HFFc6 (cell line): Measurements from ENCODE around the gene LIN37. TPM values are rescaled to one million over a fixed set of nuclear protein-coding genes. Genes with fewer than 3 reads are reported as not detected.

Experiments used
- DNase-seq: peaks from one replicate; pipeline ENCODE4 v3.0.0-alpha.2; 2018
- H3K27ac Mint-ChIP-seq: 2 replicates; pipeline ENCODE4 v1.8.0; 2020; ENCODE audit warnings: mild to moderate bottlenecking, mixed read lengths
- H3K27me3 Mint-ChIP-seq: 2 replicates; pipeline ENCODE4 v1.8.0; 2021; ENCODE audit warnings: mild to moderate bottlenecking, moderate library complexity, mixed read lengths; ENCODE audit not compliant: insufficient read depth
- H3K36me3 Mint-ChIP-seq: 2 replicates; pipeline ENCODE4 v1.8.0; 2021; ENCODE audit warnings: low read depth, mixed read lengths
- H3K4me1 Mint-ChIP-seq: 2 replicates; pipeline ENCODE4 v1.8.0; 2020; ENCODE audit warnings: low read depth, mixed read lengths
- H3K4me3 Mint-ChIP-seq: 2 replicates; pipeline ENCODE4 v1.8.0; 2020; ENCODE audit warnings: mild to moderate bottlenecking, moderate library complexity, mixed read lengths
- H3K9me3 Mint-ChIP-seq: 2 replicates; pipeline ENCODE4 v1.8.0; 2020; ENCODE audit warnings: mild to moderate bottlenecking, mixed read lengths
- CTCF ChIP-seq: fragments of 200-600 bp; sonication (generic); IDR thresholded peaks from 2 replicates; pipeline ENCODE4 v1.5.0; 2021; ENCODE audit warnings: antibody characterized with exemption, mild to moderate bottlenecking
- total RNA-seq, 6 experiments: library from RNA; stranded (reverse); fragmentation: NEBNext Ultra II Directional; extraction: Animal tissue kit (Norgen Biotek cat#: 25700); gene quantifications; 2 replicates in 1 of 6; 3 replicates in 5 of 6; pipeline ENCODE4 v1.2.3, GENCODE V29; 2021

The LIN37 gene
- total RNA-seq, 6 experiments from 2014 or later, result 6.0 to 9.9 (median 8.7) TPM

GRCh38 chr19:35729763-35730162 lies 18.6 kb upstream of the LIN37 start:
- Mint-ChIP-seq H3K4me3 (no peak overlapping the region), H3K36me3 (peaks cover 12% of the 10 kb centered on the region), H3K9me3 (no peaks in the 10 kb centered on the region), H3K27ac (no peak overlapping the region), H3K4me1 (no peaks in the 10 kb centered on the region), H3K27me3 (peaks cover 6% of the 10 kb centered on the region)
- no peak for TF ChIP-seq CTCF
- DNase-seq, result no peak

- H3K27me3 Mint-ChIP-seq, result peaks cover 6% of the 10 kb centered on the region
- no peak for DNase-seq
- H3K36me3 Mint-ChIP-seq, result peaks cover 12% of the 10 kb centered on the region
- H3K4me3 Mint-ChIP-seq, result no peak overlapping the region
- TF ChIP-seq CTCF, result no peak
- H3K9me3 Mint-ChIP-seq, result no peaks in the 10 kb centered on the region
- H3K27ac Mint-ChIP-seq, result no peak overlapping the region
- H3K4me1 Mint-ChIP-seq, result no peaks in the 10 kb centered on the region
Observed at GRCh38 chr19:35730326-35730725, 18.1 kb upstream of the LIN37 start.

GRCh38 chr19:35731353-35731752 lies 17.0 kb upstream of the LIN37 start:
- DNase-seq, result no peak
- TF ChIP-seq CTCF, result no peak
- no peaks in the 10 kb centered on the region for H3K9me3 Mint-ChIP-seq
- no peak overlapping the region; the same call in 1 of the 2 replicates for H3K27ac Mint-ChIP-seq
- no peak overlapping the region for H3K4me3 Mint-ChIP-seq
- peaks cover 16% of the 10 kb centered on the region for H3K36me3 Mint-ChIP-seq
- peaks cover 9% of the 10 kb centered on the region for H3K27me3 Mint-ChIP-seq
- no peaks in the 10 kb centered on the region for H3K4me1 Mint-ChIP-seq

DNA sequence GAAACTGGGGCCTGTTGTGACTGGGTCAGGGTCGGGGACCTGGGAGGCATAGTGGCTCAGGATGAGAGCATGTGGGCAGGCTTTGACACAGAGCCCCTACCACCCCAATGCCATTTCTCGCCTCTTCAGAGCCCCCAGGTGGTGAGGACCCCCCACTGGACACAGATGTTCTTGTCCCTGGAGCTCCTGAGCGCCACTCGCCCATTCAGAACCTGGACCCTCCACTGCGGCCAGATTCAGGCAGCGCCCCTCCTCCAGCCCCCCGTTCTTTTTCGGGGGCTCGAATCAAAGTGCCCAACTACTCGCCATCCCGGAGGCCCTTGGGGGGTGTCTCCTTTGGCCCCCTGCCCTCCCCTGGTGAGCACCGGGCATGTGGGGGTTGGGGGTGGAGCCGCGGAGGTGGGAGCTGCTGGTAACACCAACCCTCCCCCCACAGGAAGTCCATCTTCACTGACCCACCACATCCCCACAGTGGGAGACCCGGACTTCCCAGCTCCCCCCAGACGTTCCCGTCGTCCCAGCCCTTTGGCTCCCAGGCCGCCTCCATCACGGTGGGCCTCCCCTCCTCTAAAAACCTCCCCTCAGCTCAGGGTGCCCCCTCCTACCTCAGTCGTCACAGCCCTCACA lies 16.5 kb upstream of the LIN37 start:
- H3K4me1 Mint-ChIP-seq, result no peaks in the 10 kb centered on the region
- DNase-seq, result no peak
- H3K27ac Mint-ChIP-seq, result no peak overlapping the region
- H3K27me3 Mint-ChIP-seq, result peaks cover 9% of the 10 kb centered on the region
- H3K4me3 Mint-ChIP-seq, result no peak overlapping the region
- no peak for TF ChIP-seq CTCF
- peaks cover 16% of the 10 kb centered on the region for H3K36me3 Mint-ChIP-seq
- no peaks in the 10 kb centered on the region for H3K9me3 Mint-ChIP-seq

GRCh38 chr19:35732540-35733179 lies 15.7 kb upstream of the LIN37 start:
- Mint-ChIP-seq H3K27ac (no peak overlapping the region), H3K4me1 (no peaks in the 10 kb centered on the region), H3K36me3 (peaks cover 20% of the 10 kb centered on the region), H3K4me3 (no peak overlapping the region), H3K9me3 (no peaks in the 10 kb centered on the region), H3K27me3 (peaks cover 8% of the 10 kb centered on the region)
- no peak for TF ChIP-seq CTCF
- no peak for DNase-seq
